ACC112 (cell line): ENCODE results near the gene OASL.
A peak's percentile ranks its signal among the peaks of the same experiment; 100 is the strongest.

ENCODE experiments used
- H2AFZ ChIP-seq: fragments of 200-600 bp; sonication (generic); one replicate; pipeline ENCODE4 v1.6.0; 2017; ENCODE audit warnings: antibody characterized with exemption, low read length; ENCODE audit not compliant: unreplicated experiment
- H3K27ac ChIP-seq: fragments of 200-600 bp; sonication (generic); 2 replicates; pipeline ENCODE4 v1.5.1; 2014; ENCODE audit warnings: low read depth, mild to moderate bottlenecking, antibody characterized with exemption, low read length, moderate library complexity
- H3K27me3 ChIP-seq: fragments of 200-600 bp; sonication (generic); 2 replicates; pipeline ENCODE4 v1.6.1; 2014; ENCODE audit warnings: mild to moderate bottlenecking, antibody characterized with exemption, low read length, moderate library complexity, mixed read lengths; ENCODE audit not compliant: insufficient read depth
- H3K36me3 ChIP-seq: fragments of 200-600 bp; sonication (generic); 2 replicates; pipeline ENCODE4 v1.6.1; 2016; ENCODE audit warnings: mild to moderate bottlenecking, antibody characterized with exemption, low read length, moderate library complexity, mixed read lengths; ENCODE audit not compliant: insufficient read depth
- H3K4me1 ChIP-seq: fragments of 200-600 bp; sonication (generic); one replicate; pipeline ENCODE4 v1.6.1; 2016; ENCODE audit warnings: low read length, mixed read lengths; ENCODE audit not compliant: insufficient read depth, unreplicated experiment, control insufficient read depth
- H3K4me3 ChIP-seq: fragments of 200-600 bp; sonication (generic); 2 replicates; pipeline ENCODE4 v1.5.1; 2014; ENCODE audit warnings: mild to moderate bottlenecking, low read depth, low read length
- H3K79me2 ChIP-seq: fragments of 200-600 bp; sonication (generic); one replicate; pipeline ENCODE4 v1.6.0; 2016; ENCODE audit warnings: low read length; ENCODE audit not compliant: control insufficient read depth, unreplicated experiment, insufficient read depth

Gene OASL

GRCh38 chr12:121026274-121027045, 12.6 kb downstream of the OASL start:
- no peaks in the 10 kb centered on the region for H3K27me3 ChIP-seq
- peaks cover 13% of the 10 kb centered on the region for H3K4me1 ChIP-seq
- H3K36me3 ChIP-seq: peaks cover 58% of the 10 kb centered on the region
- peak overlapping the region; percentile 41 for H3K27ac ChIP-seq
- no peaks in the 10 kb centered on the region for H3K79me2 ChIP-seq
- no peak overlapping the region for H3K4me3 ChIP-seq
- no peak overlapping the region for H2AFZ ChIP-seq

- H3K36me3 ChIP-seq: peaks cover 58% of the 10 kb centered on the region
- no peaks in the 10 kb centered on the region for H3K27me3 ChIP-seq
- H3K4me3 ChIP-seq: no peak overlapping the region
- peaks cover 13% of the 10 kb centered on the region for H3K4me1 ChIP-seq
- no peak overlapping the region for H2AFZ ChIP-seq
- peak overlapping the region; percentile 41; the same call in 1 of the 2 replicates for H3K27ac ChIP-seq
- no peaks in the 10 kb centered on the region for H3K79me2 ChIP-seq
Observed at GRCh38 chr12:121025442-121026226, 13.4 kb downstream of the OASL start.

GRCh38 chr12:121023799-121024198, 15.2 kb downstream of the OASL start:
- no peak overlapping the region for H3K27ac ChIP-seq

GRCh38 chr12:121022713-121023112, 16.3 kb downstream of the OASL start:
- Histone ChIP-seq H2AFZ (no peak overlapping the region), H3K4me3 (no peak overlapping the region), H3K79me2 (no peaks in the 10 kb centered on the region), H3K4me1 (peaks cover 13% of the 10 kb centered on the region), H3K27me3 (no peaks in the 10 kb centered on the region), H3K36me3 (peaks cover 53% of the 10 kb centered on the region), H3K27ac (no peak overlapping the region)

More at GRCh38 chr12:121023799-121024198, 15.2 kb downstream of the OASL start:
- H3K79me2 ChIP-seq: no peaks in the 10 kb centered on the region
- no peak overlapping the region for H2AFZ ChIP-seq
- peaks cover 59% of the 10 kb centered on the region for H3K36me3 ChIP-seq
- H3K4me1 ChIP-seq: peaks cover 13% of the 10 kb centered on the region
- no peak overlapping the region for H3K4me3 ChIP-seq
- H3K27me3 ChIP-seq: no peaks in the 10 kb centered on the region

- Histone ChIP-seq H3K36me3 (peaks cover 43% of the 10 kb centered on the region), H3K79me2 (no peaks in the 10 kb centered on the region), H2AFZ (no peak overlapping the region), H3K27me3 (no peaks in the 10 kb centered on the region), H3K4me3 (no peak overlapping the region), H3K27ac (no peak overlapping the region), H3K4me1 (peaks cover 10% of the 10 kb centered on the region)
Observed at GRCh38 chr12:121021754-121022153, 17.3 kb downstream of the OASL start.

- Histone ChIP-seq H3K4me3 (no peak overlapping the region), H3K27ac (no peak overlapping the region), H3K36me3 (peaks cover 31% of the 10 kb centered on the region), H3K27me3 (no peaks in the 10 kb centered on the region), H2AFZ (no peak overlapping the region), H3K4me1 (peaks cover 7% of the 10 kb centered on the region), H3K79me2 (peaks cover 17% of the 10 kb centered on the region)
Observed at GRCh38 chr12:121018860-121019617, 20.0 kb downstream of the OASL start.

GRCh38 chr12:121017966-121018491, 21.0 kb downstream of the OASL start:
- Histone ChIP-seq H3K27ac (no peak overlapping the region), H3K36me3 (peaks cover 21% of the 10 kb centered on the region), H3K4me3 (no peak overlapping the region), H3K27me3 (no peaks in the 10 kb centered on the region), H2AFZ (no peak overlapping the region), H3K4me1 (peaks cover 7% of the 10 kb centered on the region), H3K79me2 (peaks cover 17% of the 10 kb centered on the region)

- H3K27ac ChIP-seq: peak within 1 kb of the TSS; percentile 46
- no peak within 1 kb of the TSS for H2AFZ ChIP-seq
- peaks cover 7% of the 10 kb centered on the region for H3K4me1 ChIP-seq
- peaks cover 17% of the 10 kb centered on the region for H3K79me2 ChIP-seq
- no peaks in the 10 kb centered on the region for H3K27me3 ChIP-seq
- H3K36me3 ChIP-seq: peaks cover 14% of the 10 kb centered on the region
- H3K4me3 ChIP-seq: peak within 1 kb of the TSS; percentile 91
Observed at GRCh38 chr12:121015825-121016766, 22.9 kb downstream of the OASL start, which contains the start of gene C12orf43. C12orf43 (minus strand) TSS chr12:121016487; CDS start chr12:121016474, 13 bp downstream.

GRCh38 chr12:121013715-121014114, 25.3 kb downstream of the OASL start:
- H3K79me2 ChIP-seq: peaks cover 17% of the 10 kb centered on the region
- no peaks in the 10 kb centered on the region for H3K27me3 ChIP-seq
- H3K36me3 ChIP-seq: peaks cover 3% of the 10 kb centered on the region; the same call in 1 of the 2 replicates
- H3K27ac ChIP-seq: no peak overlapping the region
- no peak overlapping the region for H2AFZ ChIP-seq
- H3K4me1 ChIP-seq: peaks cover 7% of the 10 kb centered on the region
- H3K4me3 ChIP-seq: no peak overlapping the region
